Measurements from ENCODE around the gene APLP2. TPM values are rescaled to one million over a fixed set of nuclear protein-coding genes. Genes with fewer than 3 reads are reported as not detected.

The APLP2 gene
- total and polyA plus RNA-seq, 12 donors: 115 to 414 (median 299) TPM

DNA sequence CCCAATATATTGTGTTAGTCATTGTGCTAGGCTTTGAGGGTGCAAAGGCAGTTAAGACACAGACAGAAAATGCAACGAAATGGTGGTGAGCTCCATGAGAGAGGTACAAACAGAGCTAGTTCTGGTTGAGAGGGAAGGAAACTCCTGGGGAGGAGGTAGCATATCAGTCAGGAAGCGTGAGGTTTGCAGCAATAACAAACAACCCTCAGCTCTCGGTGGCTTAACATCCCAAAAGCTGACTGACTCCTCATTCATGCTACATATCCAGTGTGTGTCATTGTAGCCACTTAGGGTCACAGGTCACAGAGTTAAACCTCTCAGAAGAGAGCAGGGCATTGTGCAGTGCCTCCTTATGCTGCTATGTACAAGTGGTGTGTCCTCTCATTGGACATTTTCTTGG lies 88.1 kb downstream of the APLP2 start:
- no peak overlapping the region for H3K27ac ChIP-seq
- TF ChIP-seq CTCF (IDR thresholded peaks at IDR 0.05): no peak
- DNase-seq (no peak), ATAC-seq (no peak)
- intact Hi-C loops (cut with DNase I): no loop called here
- H3K4me3 ChIP-seq: no peak overlapping the region
- no peaks in the 10 kb centered on the region for H3K36me3 ChIP-seq
- H3K4me1 ChIP-seq: peaks cover 0 to 53% (median 10%) of the 10 kb centered on the region in 9 donors
- H3K9me3 ChIP-seq: no peaks in the 10 kb centered on the region
- H3K27me3 ChIP-seq: peaks cover 12 to 50% (median 37%) of the 10 kb centered on the region in 7 donors
- WGBS, 2 donors: 79 to 86% methylated on average over 3 of the region's 3 CpGs

DNA sequence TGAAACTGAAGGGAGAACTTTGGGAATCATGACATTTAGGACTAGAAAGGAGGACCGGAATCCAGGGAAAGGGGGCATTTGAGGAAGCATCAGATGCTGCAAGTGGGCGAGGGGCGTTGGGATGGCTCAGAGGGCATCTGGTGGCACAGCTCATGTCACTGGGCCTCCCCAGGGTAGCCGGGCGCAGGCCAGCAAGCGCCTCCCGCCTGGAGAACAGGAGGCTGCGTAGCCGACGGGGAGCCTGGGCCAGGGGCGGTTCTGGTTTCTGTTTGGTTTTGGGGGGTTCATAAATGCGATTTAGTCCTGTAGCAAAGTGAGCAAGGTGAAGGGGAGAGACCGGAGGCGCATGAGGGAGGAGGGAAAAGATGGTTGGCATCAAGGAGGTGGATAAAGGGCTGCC lies 89.4 kb downstream of the APLP2 start:
- intact Hi-C loops (cut with DNase I): no loop called here
- Histone ChIP-seq H3K27ac (no peak overlapping the region), H3K27me3 (peaks cover 12 to 56% (median 37%) of the 10 kb centered on the region in 7 donors), H3K4me3 (peak overlapping the region in 2 of 10 donors; percentile 28 to 55), H3K4me1 (peaks cover 0 to 64% (median 12%) of the 10 kb centered on the region in 9 donors), H3K36me3 (no peaks in the 10 kb centered on the region), H3K9me3 (no peaks in the 10 kb centered on the region)
- TF ChIP-seq CTCF (IDR thresholded peaks at IDR 0.05): no peak
- WGBS, 2 donors: 82 to 85% methylated on average over 12 to 14 of the region's 14 CpGs
- no peak for ATAC-seq
- no peak for DNase-seq

GRCh38 chr11:130159657-130160497 lies 90.2 kb downstream of the APLP2 start, which contains the start of gene ST14:
TSS of gene ST14 (plus strand) at chr11:130159782. CDS start at chr11:130159980, 198 bp downstream.
- no peaks in the 10 kb centered on the region for H3K36me3 ChIP-seq
- H3K9me3 ChIP-seq: no peaks in the 10 kb centered on the region
- H3K4me1 ChIP-seq: peaks cover 0 to 62% (median 12%) of the 10 kb centered on the region in 9 donors
- intact Hi-C loops (cut with DNase I): no loop called here
- WGBS, 2 donors: 7 to 8% methylated on average over 65 to 89 of the region's 89 CpGs
- ATAC-seq: peak in 2 of 8 donors; percentile 22 to 32
- no peak for DNase-seq
- H3K27me3 ChIP-seq: peaks cover 12 to 58% (median 37%) of the 10 kb centered on the region in 7 donors
- peak within 1 kb of the TSS in 1 of 10 donors; percentile 75 for H3K27ac ChIP-seq
- TF ChIP-seq CTCF (IDR thresholded peaks at IDR 0.05): no peak
- H3K4me3 ChIP-seq: peak within 1 kb of the TSS; percentile 15 to 55 (median 38)

- WGBS, 2 donors: 63 to 64% methylated on average over 19 of the region's 19 CpGs
- Histone ChIP-seq H3K36me3 (no peaks in the 10 kb centered on the region), H3K4me3 (peak overlapping the region in 9 of 10 donors; percentile 22 to 55 (median 38)), H3K9me3 (no peaks in the 10 kb centered on the region), H3K27me3 (peaks cover 12 to 60% (median 37%) of the 10 kb centered on the region in 7 donors), H3K4me1 (peaks cover 0 to 61% (median 12%) of the 10 kb centered on the region in 9 donors), H3K27ac (peak overlapping the region in 1 of 10 donors; percentile 75)
- DNase-seq (no peak), ATAC-seq (peak in 1 of 8 donors; percentile 33)
- intact Hi-C loops (cut with DNase I): no loop called here
- TF ChIP-seq CTCF (IDR thresholded peaks at IDR 0.05): no peak
Measured at GRCh38 chr11:130160498-130161155, 90.9 kb downstream of the APLP2 start.

Measured in heart right ventricle (tissue), 16 donors.